HepG2 (cell line): Measurements from ENCODE around the gene CDK8. TPM values are rescaled to one million over a fixed set of nuclear protein-coding genes. Genes with fewer than 3 reads are reported as not detected.

Experiments used
- ATAC-seq: fragments of 200-7000 bp; cut with Tn5 transposase; 3 replicates; pipeline ENCODE4 v1.9.1; 2020; ENCODE audit warnings: mild to moderate bottlenecking, moderate library complexity
- BruUV-seq: library from RNA; stranded (reverse); fragments of 400-500 nt; replicated peaks from 2 replicates; lab custom pipeline; 2021; lab: Mats Ljungman, UMichigan
- CTCF ChIA-PET: fragments of 300-600 bp; formaldehyde crosslinking; extraction: SDS; loops from one replicate; lab custom pipeline; 2021; ENCODE audit warnings: low total read pairs, inconsistent platforms, low intra/inter-chr PET ratio; lab: Yijun Ruan, JAX
- POLR2A ChIA-PET: fragments of 350-600 bp; sonication (Branson Sonifier 250); formaldehyde crosslinking; loops from one replicate; lab custom pipeline; 2020; ENCODE audit warnings: antibody characterized with exemption, inconsistent platforms; lab: Yijun Ruan, JAX
- DNase-seq: peaks from one replicate; pipeline ENCODE4 v3.0.0-alpha.2; 2015; ENCODE audit warnings: low spot score
- FAIRE-seq: peaks from 3 replicates; lab custom pipeline; 2011; peaks lifted over from hg19 to GRCh38; lab: Jason Lieb, UNC
- H2AFZ ChIP-seq: one replicate; pipeline ENCODE4 v1.6.1; 2011; ENCODE audit warnings: low read length, inconsistent platforms
- H3K27ac ChIP-seq: fragments of 300-600 bp; 3 replicates; pipeline ENCODE4 v1.8.0; 2011; ENCODE audit warnings: mixed run types, mild to moderate bottlenecking, mixed read lengths, low read length, inconsistent platforms; ENCODE audit not compliant: insufficient read depth; ENCODE audit errors: extremely low read length
- H3K27me3 ChIP-seq, 2 experiments: fragments of 200-600 bp in 1 of 2; 2 replicates in 1 of 2; 3 replicates in 1 of 2; pipeline versions ENCODE4 v1.6.0 to v1.8.0; 2011; ENCODE audit warnings: low read length in 2 of 2, mild to moderate bottlenecking in 2 of 2, moderate library complexity in 2 of 2, inconsistent platforms in 1 of 2; ENCODE audit not compliant: insufficient read depth in 2 of 2, control insufficient read depth in 1 of 2
- H3K36me3 ChIP-seq, 2 experiments: fragments of 200-600 bp in 1 of 2; replicated peaks in 1 of 2; 2 replicates in 1 of 2; 3 replicates in 1 of 2; pipeline versions ENCODE4 v1.5.1 to v1.8.0; 2011; ENCODE audit warnings: low read length in 2 of 2, inconsistent platforms in 1 of 2; ENCODE audit not compliant: insufficient read depth in 2 of 2, control insufficient read depth in 1 of 2
- H3K4me1 ChIP-seq: 2 replicates; pipeline ENCODE4 v1.5.1; 2012; ENCODE audit warnings: low read length, inconsistent platforms; ENCODE audit not compliant: insufficient read depth
- H3K4me2 ChIP-seq: 2 replicates; pipeline ENCODE4 v1.6.0; 2011; ENCODE audit warnings: low read depth, low read length, inconsistent platforms
- H3K4me3 ChIP-seq, 3 experiments: fragments of 200-600 bp in 1 of 3; sonication (generic), shearing (Covaris generic) in 1 of 3; replicated peaks in 1 of 3; 2 replicates each; pipeline ENCODE4 v1.5.1; 2011 to 2016; ENCODE audit warnings: low read length in 3 of 3, inconsistent platforms in 2 of 3, low read depth in 2 of 3, mild to moderate bottlenecking in 2 of 3, control low read depth in 1 of 3, mixed read lengths in 1 of 3; ENCODE audit not compliant: insufficient read depth in 1 of 3
- H3K79me2 ChIP-seq: one replicate; pipeline ENCODE4 v1.6.1; 2011; ENCODE audit warnings: low read length, inconsistent platforms; ENCODE audit not compliant: insufficient read depth
- H3K9ac ChIP-seq: 2 replicates; pipeline ENCODE4 v1.6.0; 2011; ENCODE audit warnings: mild to moderate bottlenecking, low read depth, low read length, inconsistent platforms; ENCODE audit not compliant: insufficient read depth
- H3K9me3 ChIP-seq: 2 replicates; pipeline ENCODE4 v1.5.1; 2012; ENCODE audit warnings: mild to moderate bottlenecking, low read length
- H4K20me1 ChIP-seq: 2 replicates; pipeline ENCODE4 v1.6.0; 2011; ENCODE audit warnings: inconsistent platforms, mild to moderate bottlenecking, low read length, moderate library complexity; ENCODE audit not compliant: insufficient read depth
- CBX5 ChIP-seq: sonication (generic); formaldehyde crosslinking; IDR thresholded peaks from 2 replicates; pipeline ENCODE4 v1.4.0; 2020; ENCODE audit warnings: missing genetic modification reagents, borderline replicate concordance
- GPN1 ChIP-seq: sonication (generic); formaldehyde crosslinking; IDR thresholded peaks from 2 replicates; pipeline ENCODE4 v1.5.1; 2020; ENCODE audit warnings: missing genetic modification reagents, borderline replicate concordance
- MAFK ChIP-seq, 2 experiments: IDR thresholded peaks in 1 of 2; conservative IDR thresholded peaks in 1 of 2; 2 replicates each; pipeline ENCODE4 v1.6.1; 2011; ENCODE audit warnings: improper control_type of control experiment in 2 of 2, low read length in 2 of 2
- PHF5A ChIP-seq: IDR thresholded peaks from one replicate; pipeline ENCODE4 v1.6.1; 2018; ENCODE audit warnings: low read depth, missing genetic modification reagents; ENCODE audit not compliant: unreplicated experiment
- PTBP1 ChIP-seq: fragments of 200-400 bp; formaldehyde crosslinking; IDR thresholded peaks from 2 replicates; pipeline ENCODE4 v1.6.1; 2018; ENCODE audit warnings: low read length, low read depth; ENCODE audit not compliant: poor library complexity, severe bottlenecking
- RXRA ChIP-seq: sonication (generic); formaldehyde crosslinking; IDR thresholded peaks from 2 replicates; pipeline ENCODE4 v1.5.1; 2020; ENCODE audit warnings: missing genetic modification reagents
- SIN3A ChIP-seq: IDR thresholded peaks from 2 replicates; pipeline ENCODE4 v1.6.1; 2011; ENCODE audit warnings: low read depth, mild to moderate bottlenecking, control low read depth, low read length, borderline replicate concordance
- YEATS4 ChIP-seq: sonication (generic); formaldehyde crosslinking; IDR thresholded peaks from 2 replicates; pipeline ENCODE4 v1.4.0; 2020; ENCODE audit warnings: missing genetic modification reagents, borderline replicate concordance
- ZNF274 ChIP-seq: sonication (generic); formaldehyde crosslinking; IDR thresholded peaks from 2 replicates; pipeline ENCODE4 v1.5.1; 2020; ENCODE audit warnings: mild to moderate bottlenecking, missing genetic modification reagents
- ZNF296 ChIP-seq: sonication (generic); formaldehyde crosslinking; conservative IDR thresholded peaks from 2 replicates; pipeline ENCODE4 v1.5.0; 2020; ENCODE audit warnings: mild to moderate bottlenecking, missing genetic modification reagents
- ZNF878 ChIP-seq: sonication (generic); formaldehyde crosslinking; IDR thresholded peaks from 2 replicates; pipeline ENCODE4 v1.8.1; 2023; ENCODE audit warnings: mild to moderate bottlenecking, missing genetic modification reagents, moderate library complexity
- WGBS: methylation state at CpG from one replicate; pipeline ENCODE4 v1.1.6; 2017; ENCODE audit warnings: low lambda C conversion rate; 5-methylcytosine and 5-hydroxymethylcytosine counted together
- in situ Hi-C: cut with HindIII; loops from 2 replicates; pipeline ENCODE4 v1.10.0; 2017; ENCODE audit warnings: low pct_unique_long_range_greater_than_20kb; ENCODE audit not compliant: extremely low pct_ligation_motif_present
- intact Hi-C: fragments of 100-400 bp; cut with micrococcal nuclease; formaldehyde crosslinking; loops from one replicate; pipeline ENCODE4 v1.10.0; 2022; ENCODE audit not compliant: unreplicated experiment
- polyA plus RNA-seq, 8 experiments: library from polyadenylated mRNA; depleted of rRNA in 3 of 8; stranded (reverse) in 7 of 8; unstranded in 1 of 8; fragments of >200 nt; fragmentation: Illumina TruSeq in 4 of 8; extraction: Trizol in 4 of 8; gene quantifications; 2 replicates each; pipeline versions ENCODE4 v1.2.1 to v1.2.3, GENCODE V29; 2011 to 2016; ENCODE audit warnings: low read depth in 4 of 8, missing spikeins in 1 of 8, mixed read lengths in 1 of 8; ENCODE audit not compliant: insufficient read depth in 1 of 8
- total RNA-seq, 5 experiments: library from RNA; depleted of rRNA; stranded (reverse); fragments of >200 nt; fragmentation: Illumina TruSeq; extraction: Trizol; gene quantifications; 2 replicates each; pipeline ENCODE4 v1.2.3, GENCODE V29; 2016; ENCODE audit warnings: low read depth in 1 of 5
- TF ChIP-seq, protein P1 (sequence below): sonication (generic); formaldehyde crosslinking; IDR thresholded peaks from 2 replicates; pipeline ENCODE4 v1.4.0; 2020; ENCODE audit warnings: mild to moderate bottlenecking, missing genetic modification reagents
- TF ChIP-seq, protein P2 (sequence below): sonication (generic); formaldehyde crosslinking; IDR thresholded peaks from 2 replicates; pipeline ENCODE4 v1.5.1; 2020; ENCODE audit warnings: mild to moderate bottlenecking, missing genetic modification reagents
- TF ChIP-seq, protein P3 (sequence below): sonication (generic); formaldehyde crosslinking; IDR thresholded peaks from 2 replicates; pipeline ENCODE4 v1.4.0; 2020; ENCODE audit warnings: missing genetic modification reagents

Gene CDK8
- total and polyA plus RNA-seq, 2 of the 13 experiments (the other 11 are each of a cell fraction or from before 2014, with no cell fraction given), result 15.8 to 16.4 TPM

GRCh38 chr13:26299168-26299750 lies 45.3 kb downstream of the CDK8 start (continued):
- no peak for TF ChIP-seq CBX5 (CRISPR knock-in tag)
- no peak for TF ChIP-seq MAFK (conservative IDR thresholded peaks at IDR 0.05 in 1 of 2, IDR thresholded peaks at IDR 0.05 in 1 of 2; ENCODE audit: low read length in 2 of 2)
- no peak for TF ChIP-seq ZNF296
- no peak for TF ChIP-seq ZNF878 (CRISPR knock-in tag)
- no peak for TF ChIP-seq RXRA
- no peak for TF ChIP-seq GPN1 (CRISPR knock-in tag)
- TF ChIP-seq PHF5A, result no peak
- no peak for TF ChIP-seq YEATS4 (CRISPR knock-in tag)

- in situ Hi-C loops (no loop called here), intact Hi-C loops (no loop called here)
- no peak overlapping the region for H3K4me2 ChIP-seq
- CTCF ChIA-PET, result no interaction called here
- no peak overlapping the region for H3K27ac ChIP-seq
- no peak overlapping the region for H3K4me3 ChIP-seq
- FAIRE-seq (no peak), ATAC-seq (no peak), DNase-seq (no peak)
- H3K9me3 ChIP-seq, result no peaks in the 10 kb centered on the region
- no peak overlapping the region for H2AFZ ChIP-seq
- no peaks in the 10 kb centered on the region; the same call in 1 of the 2 replicates for H4K20me1 ChIP-seq
- no peaks in the 10 kb centered on the region for H3K4me1 ChIP-seq
- WGBS, result 97% methylated on average over 6 of the region's 6 CpGs
- no peak overlapping the region for H3K9ac ChIP-seq
- no peaks in the 10 kb centered on the region for H3K27me3 ChIP-seq
- H3K79me2 ChIP-seq, result peaks cover 30% of the 10 kb centered on the region
- no TSS peak for BruUV-seq
- POLR2A ChIA-PET, result no interaction called here
- no peaks in the 10 kb centered on the region for H3K36me3 ChIP-seq
- TF ChIP-seq, protein P1, sequence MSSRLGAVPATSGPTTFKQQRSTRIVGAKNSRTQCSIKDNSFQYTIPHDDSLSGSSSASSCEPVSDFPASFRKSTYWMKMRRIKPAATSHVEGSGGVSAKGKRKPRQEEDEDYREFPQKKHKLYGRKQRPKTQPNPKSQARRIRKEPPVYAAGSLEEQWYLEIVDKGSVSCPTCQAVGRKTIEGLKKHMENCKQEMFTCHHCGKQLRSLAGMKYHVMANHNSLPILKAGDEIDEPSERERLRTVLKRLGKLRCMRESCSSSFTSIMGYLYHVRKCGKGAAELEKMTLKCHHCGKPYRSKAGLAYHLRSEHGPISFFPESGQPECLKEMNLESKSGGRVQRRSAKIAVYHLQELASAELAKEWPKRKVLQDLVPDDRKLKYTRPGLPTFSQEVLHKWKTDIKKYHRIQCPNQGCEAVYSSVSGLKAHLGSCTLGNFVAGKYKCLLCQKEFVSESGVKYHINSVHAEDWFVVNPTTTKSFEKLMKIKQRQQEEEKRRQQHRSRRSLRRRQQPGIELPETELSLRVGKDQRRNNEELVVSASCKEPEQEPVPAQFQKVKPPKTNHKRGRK (CRISPR knock-in tag), result no peak
- TF ChIP-seq, protein P2, sequence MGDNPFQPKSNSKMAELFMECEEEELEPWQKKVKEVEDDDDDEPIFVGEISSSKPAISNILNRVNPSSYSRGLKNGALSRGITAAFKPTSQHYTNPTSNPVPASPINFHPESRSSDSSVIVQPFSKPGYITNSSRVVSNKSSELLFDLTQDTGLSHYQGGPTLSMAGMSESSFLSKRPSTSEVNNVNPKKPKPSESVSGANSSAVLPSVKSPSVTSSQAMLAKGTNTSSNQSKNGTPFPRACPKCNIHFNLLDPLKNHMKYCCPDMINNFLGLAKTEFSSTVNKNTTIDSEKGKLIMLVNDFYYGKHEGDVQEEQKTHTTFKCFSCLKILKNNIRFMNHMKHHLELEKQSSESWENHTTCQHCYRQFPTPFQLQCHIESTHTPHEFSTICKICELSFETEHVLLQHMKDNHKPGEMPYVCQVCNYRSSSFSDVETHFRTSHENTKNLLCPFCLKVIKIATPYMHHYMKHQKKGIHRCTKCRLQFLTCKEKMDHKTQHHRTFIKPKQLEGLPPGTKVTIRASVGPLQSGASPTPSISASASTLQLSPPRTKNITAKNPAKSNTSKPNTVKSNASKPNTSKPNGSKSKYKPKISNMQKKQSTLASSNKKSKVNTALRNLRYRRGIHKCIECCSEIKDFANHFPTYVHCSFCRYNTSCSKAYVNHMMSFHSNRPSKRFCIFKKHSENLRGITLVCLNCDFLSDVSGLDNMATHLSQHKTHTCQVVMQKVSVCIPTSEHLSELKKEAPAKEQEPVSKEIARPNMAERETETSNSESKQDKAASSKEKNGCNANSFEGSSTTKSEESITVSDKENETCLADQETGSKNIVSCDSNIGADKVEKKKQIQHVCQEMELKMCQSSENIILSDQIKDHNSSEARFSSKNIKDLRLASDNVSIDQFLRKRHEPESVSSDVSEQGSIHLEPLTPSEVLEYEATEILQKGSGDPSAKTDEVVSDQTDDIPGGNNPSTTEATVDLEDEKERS (CRISPR knock-in tag), result no peak
- TF ChIP-seq SIN3A (no peak), ZNF274 (CRISPR knock-in tag) (no peak), PTBP1 (no peak)
- TF ChIP-seq, protein P3, sequence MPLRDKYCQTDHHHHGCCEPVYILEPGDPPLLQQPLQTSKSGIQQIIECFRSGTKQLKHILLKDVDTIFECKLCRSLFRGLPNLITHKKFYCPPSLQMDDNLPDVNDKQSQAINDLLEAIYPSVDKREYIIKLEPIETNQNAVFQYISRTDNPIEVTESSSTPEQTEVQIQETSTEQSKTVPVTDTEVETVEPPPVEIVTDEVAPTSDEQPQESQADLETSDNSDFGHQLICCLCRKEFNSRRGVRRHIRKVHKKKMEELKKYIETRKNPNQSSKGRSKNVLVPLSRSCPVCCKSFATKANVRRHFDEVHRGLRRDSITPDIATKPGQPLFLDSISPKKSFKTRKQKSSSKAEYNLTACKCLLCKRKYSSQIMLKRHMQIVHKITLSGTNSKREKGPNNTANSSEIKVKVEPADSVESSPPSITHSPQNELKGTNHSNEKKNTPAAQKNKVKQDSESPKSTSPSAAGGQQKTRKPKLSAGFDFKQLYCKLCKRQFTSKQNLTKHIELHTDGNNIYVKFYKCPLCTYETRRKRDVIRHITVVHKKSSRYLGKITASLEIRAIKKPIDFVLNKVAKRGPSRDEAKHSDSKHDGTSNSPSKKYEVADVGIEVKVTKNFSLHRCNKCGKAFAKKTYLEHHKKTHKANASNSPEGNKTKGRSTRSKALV (CRISPR knock-in tag), result no peak
Observed at GRCh38 chr13:26300140-26300539, 46.2 kb downstream of the CDK8 start.
